Brain microvascular endothelial cell (primary cell): ENCODE measurements around the gene HOXA10.

Experiments used
- DNase-seq: peaks from one replicate; pipeline ENCODE4 v3.0.0-alpha.2; 2020
- H3K27ac ChIP-seq: fragments of 250-450 bp; sonication (Bioruptor Pico); 2 replicates; pipeline ENCODE4 v1.5.1; 2020; ENCODE audit warnings: mild to moderate bottlenecking, moderate library complexity
- H3K27me3 ChIP-seq: fragments of 250-450 bp; sonication (Bioruptor Pico); replicated peaks from 2 replicates; pipeline ENCODE4 v1.5.1; 2020; ENCODE audit warnings: mild to moderate bottlenecking
- H3K36me3 ChIP-seq: fragments of 250-450 bp; sonication (Bioruptor Pico); replicated peaks from 2 replicates; pipeline ENCODE4 v1.5.1; 2020; ENCODE audit warnings: mild to moderate bottlenecking
- H3K4me3 ChIP-seq: 2 replicates; pipeline ENCODE4 v1.5.1; 2011; ENCODE audit warnings: low read depth, mild to moderate bottlenecking, control low read depth, low read length, moderate library complexity
- CTCF ChIP-seq: IDR thresholded peaks from 2 replicates; pipeline ENCODE4 v1.5.1; 2011; ENCODE audit warnings: low read depth, mild to moderate bottlenecking, moderate library complexity, low read length, control low read depth, inconsistent platforms; ENCODE audit errors: missing control alignments
- in situ Hi-C: cut with HindIII; loops from 2 replicates; pipeline ENCODE4 v1.10.0; 2017; ENCODE audit warnings: low sequenced_read_pairs, low pct_ligation_motif_present

The HOXA10 gene

DNA sequence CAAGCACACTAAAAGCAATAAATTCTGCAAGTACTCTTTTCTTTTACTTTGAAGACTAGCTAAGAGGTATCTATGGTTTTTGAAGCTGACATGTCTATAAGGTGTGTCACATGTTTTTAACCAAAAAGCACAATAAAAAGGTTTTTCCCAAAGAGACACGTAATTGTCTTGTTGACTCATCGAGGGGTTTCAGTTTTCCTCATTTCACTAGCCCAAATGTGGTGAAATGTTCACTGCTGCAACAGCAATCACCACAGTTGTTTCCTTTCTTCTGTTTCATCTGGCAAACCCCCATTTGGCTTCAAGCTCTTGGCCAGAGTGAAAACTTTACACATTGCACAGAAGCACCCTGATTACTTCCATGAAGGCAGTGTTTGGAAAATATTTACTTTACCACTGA lies 39.7 kb downstream of the HOXA10 start:
- DNase-seq: no peak
- in situ Hi-C loops: no loop called here
- TF ChIP-seq CTCF: no peak
- Histone ChIP-seq H3K4me3 (no peak overlapping the region), H3K36me3 (no peaks in the 10 kb centered on the region), H3K27ac (no peak overlapping the region), H3K27me3 (peaks cover 99% of the 10 kb centered on the region)

DNA sequence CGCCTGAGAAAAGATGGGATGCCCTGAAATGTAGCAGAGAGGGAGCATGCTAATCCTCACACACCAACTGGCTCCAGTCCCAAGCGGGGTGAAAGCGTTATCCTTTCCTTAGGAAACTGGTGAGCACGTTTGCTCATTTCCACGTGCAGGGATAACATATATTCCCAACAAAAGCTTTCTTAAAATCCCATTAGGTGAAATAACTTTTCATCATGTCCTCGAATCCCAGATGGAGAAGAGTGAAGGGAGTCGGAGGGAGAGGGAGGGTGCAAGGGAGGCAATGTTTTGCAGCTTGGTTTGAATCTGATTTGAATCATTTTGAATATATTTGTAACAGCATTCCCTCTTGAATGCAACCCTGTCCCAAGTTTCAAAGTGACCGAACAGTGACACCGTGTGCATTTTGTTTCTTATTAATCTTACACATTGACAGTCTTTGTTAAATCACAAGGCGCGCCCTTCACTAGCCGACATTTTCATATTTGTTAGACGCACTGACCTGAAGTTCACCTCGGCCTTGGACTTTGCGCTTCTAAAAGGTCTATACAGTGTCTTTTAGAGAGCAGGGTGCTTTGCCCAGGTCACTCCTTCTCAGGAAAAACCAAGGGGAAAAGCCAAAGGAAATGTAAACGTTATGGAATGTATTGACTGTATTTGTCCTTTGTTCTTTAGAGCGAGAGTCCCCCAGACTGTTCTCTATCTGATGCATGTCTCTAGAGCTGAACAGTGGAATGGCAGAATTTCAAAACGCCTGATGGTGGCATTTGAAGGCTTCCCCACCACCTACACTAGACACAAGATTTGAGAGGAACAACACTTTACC lies 40.5 kb downstream of the HOXA10 start:
- no peak overlapping the region for H3K27ac ChIP-seq

GRCh38 chr7:27132978-27133377 lies 41.1 kb downstream of the HOXA10 start:
- DNase-seq: no peak
- Histone ChIP-seq H3K4me3 (no peak overlapping the region), H3K36me3 (no peaks in the 10 kb centered on the region), H3K27ac (no peak overlapping the region), H3K27me3 (peaks cover 99% of the 10 kb centered on the region)
- no peak for TF ChIP-seq CTCF
- in situ Hi-C loops: no loop called here

More for the DNA sequence above, 40.5 kb downstream of the HOXA10 start:
- H3K36me3 ChIP-seq: no peaks in the 10 kb centered on the region
- in situ Hi-C loops: no loop called here
- no peak for TF ChIP-seq CTCF
- H3K27me3 ChIP-seq: peaks cover 99% of the 10 kb centered on the region
- DNase-seq: no peak
- H3K4me3 ChIP-seq: no peak overlapping the region

GRCh38 chr7:27132214-27132613 lies 41.9 kb downstream of the HOXA10 start:
- Histone ChIP-seq H3K36me3 (no peaks in the 10 kb centered on the region), H3K27me3 (peaks cover 99% of the 10 kb centered on the region), H3K27ac (no peak overlapping the region), H3K4me3 (no peak overlapping the region)
- no peak for DNase-seq
- in situ Hi-C loops: no loop called here
- TF ChIP-seq CTCF: no peak

- peaks cover 95% of the 10 kb centered on the region for H3K27me3 ChIP-seq
- no peak for DNase-seq
- H3K36me3 ChIP-seq: no peaks in the 10 kb centered on the region
- H3K4me3 ChIP-seq: no peak overlapping the region
- H3K27ac ChIP-seq: no peak overlapping the region
- in situ Hi-C loops: no loop called here
- TF ChIP-seq CTCF: no peak
These were observed 42.7 kb downstream of the HOXA10 start for GRCh38 chr7:27131390-27131819.
